ENCODE results near the gene GNLY.

The GNLY gene

GRCh38 chr2:85684806-85685205 lies 9.4 kb upstream of the GNLY start:
- DNase-seq: no peak

DNA sequence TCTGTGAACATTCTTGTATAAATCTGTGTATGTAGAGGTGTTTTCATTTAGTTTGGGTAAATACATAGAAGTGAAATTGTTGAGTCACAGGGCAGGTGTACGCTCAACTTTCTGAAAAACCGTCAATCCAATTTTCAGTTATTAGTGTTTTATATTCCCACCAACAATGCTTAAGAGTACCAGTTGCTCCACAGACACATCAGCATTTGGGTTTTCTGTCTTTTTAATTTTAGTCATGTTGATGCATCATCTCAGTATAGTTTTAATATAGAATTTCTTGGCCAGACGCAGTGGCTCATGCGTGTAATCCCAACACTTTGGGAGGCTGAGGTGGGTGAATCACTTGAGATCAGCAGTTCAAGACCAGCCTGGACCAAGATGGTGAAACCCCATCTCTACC lies 3.2 kb upstream of the GNLY start:
- DNase-seq: no peak

DNA sequence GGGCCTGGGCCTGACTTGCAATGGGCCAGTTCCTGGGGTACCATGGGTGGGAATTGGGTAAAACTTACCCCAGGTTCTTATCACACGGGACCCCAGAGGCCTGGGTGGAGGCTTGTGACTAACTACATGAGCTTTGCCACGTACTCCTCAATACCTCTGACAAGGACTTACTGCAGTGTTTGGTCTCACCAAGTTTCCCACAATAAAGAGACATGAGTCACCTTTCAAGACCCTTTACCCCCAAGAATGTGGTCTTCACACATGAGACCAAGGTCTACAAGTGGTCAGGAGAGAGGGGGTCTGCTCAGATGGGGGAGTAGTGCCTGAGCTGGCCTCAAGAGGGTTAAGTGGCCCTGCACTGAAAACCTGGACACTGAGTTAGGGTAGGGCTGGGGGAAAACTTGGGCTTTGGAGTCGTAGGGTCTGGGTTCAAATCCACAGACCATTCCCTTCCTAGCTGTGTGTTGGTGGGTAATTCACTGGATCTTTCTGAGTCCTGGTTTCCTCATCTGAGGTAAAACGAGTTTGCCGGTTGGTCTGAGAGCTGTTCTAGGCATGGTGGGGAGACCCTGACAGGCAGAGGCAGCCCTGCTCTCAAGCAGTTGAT lies 2.0 kb upstream of the GNLY start:
- DNase-seq: no peak

- no peak for DNase-seq
Measured at GRCh38 chr2:85695121-85695520, 963 bp downstream of the GNLY start.

- DNase-seq: no peak
Measured at GRCh38 chr2:85695691-85696668, 1.8 kb downstream of the GNLY start.

- DNase-seq: no peak
Measured at GRCh38 chr2:85697096-85697495, 2.9 kb downstream of the GNLY start.

DNA sequence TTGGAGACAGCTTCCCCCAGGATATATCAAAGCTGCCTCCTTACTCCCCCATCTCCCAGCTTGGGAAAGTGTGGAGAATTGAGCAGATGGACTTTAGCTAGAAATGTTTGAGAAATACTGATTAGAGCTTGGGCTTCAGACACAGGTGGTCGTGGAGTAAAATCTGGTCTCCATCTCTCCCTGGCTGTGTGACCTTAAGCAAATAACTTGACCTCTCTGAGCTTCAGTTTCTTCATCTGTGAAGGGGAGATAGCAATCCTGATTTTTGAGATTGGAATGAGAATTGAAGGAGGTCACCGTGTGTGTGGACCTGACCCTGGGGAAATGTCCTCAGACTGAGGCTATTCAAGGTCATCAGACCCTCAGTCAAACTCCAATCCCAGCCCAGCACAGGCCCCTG lies 3.6 kb downstream of the GNLY start:
- no peak for DNase-seq

DNA sequence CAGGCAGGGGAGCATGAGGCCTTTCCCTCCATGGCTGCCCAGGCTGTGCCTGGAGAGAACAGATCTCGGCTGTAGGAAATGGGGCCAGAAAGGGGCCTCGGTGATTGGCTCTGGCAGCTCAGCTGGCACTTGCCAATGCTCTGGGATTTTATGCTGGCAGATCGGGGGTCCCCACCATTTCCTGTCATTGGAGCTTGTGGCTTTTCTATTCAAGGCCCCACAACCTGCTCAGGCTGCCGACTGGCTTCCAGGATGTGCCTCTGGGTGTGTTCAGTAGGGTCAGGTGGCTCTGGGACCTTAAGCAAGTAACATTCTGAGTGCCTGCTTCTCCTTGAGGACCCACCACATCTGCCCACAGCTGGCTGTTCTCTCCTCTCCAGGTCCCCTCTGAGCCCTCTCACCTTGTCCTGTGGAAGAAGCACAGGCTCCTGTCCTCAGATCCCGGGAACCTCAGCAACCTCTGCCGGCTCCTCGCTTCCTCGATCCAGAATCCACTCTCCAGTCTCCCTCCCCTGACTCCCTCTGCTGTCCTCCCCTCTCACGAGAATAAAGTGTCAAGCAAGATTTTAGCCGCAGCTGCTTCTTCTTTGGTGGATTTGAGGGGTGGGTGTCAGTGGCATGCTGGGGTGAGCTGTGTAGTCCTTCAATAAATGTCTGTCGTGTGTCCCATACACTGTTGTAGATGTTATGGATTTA lies 4.2 kb downstream of the GNLY start:
- no peak for DNase-seq

GRCh38 chr2:85698880-85699254 lies 4.7 kb downstream of the GNLY start:
- no peak for DNase-seq

DNA sequence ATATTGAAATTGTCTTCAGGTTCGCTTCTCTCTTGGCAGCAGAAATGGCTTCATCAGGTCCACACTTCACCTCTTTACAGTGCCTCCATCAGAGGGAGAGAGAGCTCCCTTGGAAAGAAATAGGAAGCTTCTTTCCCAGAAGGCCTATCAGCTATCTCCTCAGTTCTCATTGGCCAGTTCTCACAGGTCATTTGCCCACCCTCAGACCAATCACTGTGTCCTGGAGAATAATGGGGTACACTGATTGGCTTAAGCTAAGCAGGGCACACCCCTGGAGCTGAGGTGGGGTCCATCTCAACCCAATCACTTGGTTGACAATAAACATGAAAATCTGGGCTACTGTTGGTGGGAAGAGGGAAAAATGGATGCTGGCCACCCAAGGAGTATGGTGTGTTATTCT lies 5.2 kb downstream of the GNLY start:
- DNase-seq: no peak

GRCh38 chr2:85702172-85702571 lies 8.0 kb downstream of the GNLY start:
- no peak for DNase-seq

- no peak for DNase-seq
Measured at GRCh38 chr2:85702800-85703199, 8.6 kb downstream of the GNLY start.

GRCh38 chr2:85703329-85703728 lies 9.2 kb downstream of the GNLY start:
- DNase-seq: no peak

DNA sequence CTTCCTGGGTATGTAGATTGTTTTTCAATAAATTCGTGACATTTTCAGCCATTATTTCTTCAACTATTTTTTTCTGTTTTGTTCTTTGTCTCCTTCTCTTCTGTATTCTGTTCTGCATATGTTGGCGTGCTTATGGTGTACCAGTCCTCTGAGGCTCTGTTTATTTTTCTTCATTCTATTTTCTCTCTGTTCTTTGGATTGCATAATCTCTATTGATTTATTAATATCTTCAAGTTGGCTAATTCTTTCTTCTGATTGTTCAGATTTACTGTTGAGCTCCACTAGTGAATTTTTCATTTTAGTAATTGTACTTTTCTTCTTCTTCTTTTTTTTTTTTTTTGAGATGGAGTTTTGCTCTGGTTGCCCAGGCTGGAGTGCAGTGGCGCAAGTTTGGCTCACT lies 9.9 kb downstream of the GNLY start:
- no peak for DNase-seq

- DNase-seq: no peak
Measured at GRCh38 chr2:85704800-85705679, 10.9 kb downstream of the GNLY start.

DNA sequence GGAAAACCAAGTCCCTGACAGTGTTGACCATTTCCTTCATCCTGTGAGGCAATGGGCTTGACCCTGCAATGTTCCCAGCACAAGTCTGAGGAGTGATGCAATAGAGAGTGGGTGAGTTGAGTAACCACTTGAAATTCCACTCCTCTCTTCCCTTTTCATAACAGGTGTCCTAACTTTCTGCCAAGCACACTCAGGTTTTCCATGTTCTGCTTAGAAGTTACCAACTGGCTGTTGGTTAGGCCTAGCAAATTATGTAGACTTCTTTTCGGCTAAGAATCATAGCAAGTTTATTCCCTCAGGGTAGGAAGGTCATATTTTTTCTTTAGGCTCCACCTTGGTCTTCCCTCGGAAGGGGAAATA lies 11.5 kb downstream of the GNLY start:
- DNase-seq: peak in 1 of 14 donors; percentile 35

- DNase-seq: no peak
Measured at GRCh38 chr2:85706063-85706462, 11.9 kb downstream of the GNLY start.

DNA sequence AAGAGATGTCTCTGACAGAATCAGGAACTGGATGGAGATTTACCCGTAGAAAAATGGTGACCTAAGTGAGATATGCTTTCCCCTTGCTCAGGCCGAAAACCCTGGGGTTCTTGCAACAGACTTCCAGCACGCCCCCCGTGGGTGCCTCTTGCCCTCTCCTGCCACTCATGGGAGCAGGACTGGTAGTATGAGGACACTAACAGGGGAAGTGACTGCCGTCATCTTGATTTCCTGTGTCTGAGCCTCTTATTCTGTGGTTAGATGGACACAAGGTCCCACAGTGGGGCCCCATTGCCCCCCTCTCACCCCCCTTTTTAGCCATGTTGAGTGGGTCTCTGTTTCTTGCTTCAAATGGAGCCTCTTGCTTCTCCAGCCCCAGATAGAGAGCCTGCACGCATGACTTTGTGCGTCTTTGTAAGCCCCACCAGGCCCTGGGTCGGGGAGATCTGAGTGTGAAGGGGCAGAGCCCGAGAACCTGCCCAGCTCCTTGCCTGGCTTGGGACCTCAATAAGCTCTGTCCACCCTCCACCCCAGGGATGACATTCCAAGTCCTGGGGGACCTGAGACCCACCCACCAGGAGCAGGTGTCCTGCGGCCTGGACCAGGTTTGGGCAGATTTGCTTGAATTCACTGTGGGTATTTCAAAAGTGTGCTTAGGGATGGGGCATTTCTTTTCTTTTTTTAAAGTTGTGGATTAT lies 12.6 kb downstream of the GNLY start:
- DNase-seq: peak in 7 of 14 donors; percentile 25 to 65 (median 58)

- peak in 4 of 14 donors; percentile 17 to 62 (median 54) for DNase-seq
Measured at GRCh38 chr2:85707304-85707703, 13.1 kb downstream of the GNLY start.

DNA sequence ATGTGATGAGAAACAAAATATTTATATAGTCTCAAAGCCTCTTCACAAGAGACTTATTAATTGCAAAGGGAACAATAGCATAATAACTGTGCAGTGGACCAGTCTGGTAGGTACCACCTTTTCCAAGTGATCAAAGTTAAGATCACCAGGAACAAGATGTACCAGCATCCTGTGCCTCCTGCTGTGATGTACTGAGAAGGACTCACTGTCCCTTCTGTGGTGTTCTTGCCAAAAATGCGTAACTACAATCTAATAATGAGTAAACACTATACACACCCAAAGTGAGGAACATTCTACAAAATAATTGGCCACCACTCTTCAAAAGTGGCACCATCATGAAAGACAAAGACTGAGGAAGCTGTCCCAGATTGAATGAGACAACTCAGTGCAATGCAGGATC lies 14.5 kb downstream of the GNLY start:
- DNase-seq: no peak

DNA sequence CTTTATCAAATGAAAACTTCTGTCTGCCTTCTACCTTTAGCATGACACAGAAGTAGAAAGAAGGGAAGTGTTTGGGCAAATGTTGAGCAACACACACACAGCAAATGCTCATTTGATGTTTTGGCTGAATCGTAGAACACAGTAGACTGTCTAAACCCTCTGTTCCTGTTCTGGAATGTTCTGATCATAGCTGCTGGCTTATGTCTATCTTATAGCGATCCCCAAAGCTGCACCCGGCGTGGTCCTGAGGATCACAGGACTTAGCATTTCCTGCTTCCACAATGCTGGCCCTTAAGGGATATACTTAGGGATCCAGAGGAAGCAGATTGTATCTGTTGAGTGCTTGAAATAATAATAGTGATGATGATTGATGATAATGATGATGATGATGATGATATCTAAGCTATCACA lies 15.2 kb downstream of the GNLY start:
- no peak for DNase-seq

Measured in C1 segment of cervical spinal cord (tissue), 14 donors.